Measurements from ENCODE around the gene TMC8. TPM values are rescaled to one million over a fixed set of nuclear protein-coding genes. Genes with fewer than 3 reads are reported as not detected.

Gene TMC8
- total and polyA plus RNA-seq, 2 donors (not counting 1 experiment from before 2014, with no cell fraction given), result 0.02 TPM; not detected in 1

DNA sequence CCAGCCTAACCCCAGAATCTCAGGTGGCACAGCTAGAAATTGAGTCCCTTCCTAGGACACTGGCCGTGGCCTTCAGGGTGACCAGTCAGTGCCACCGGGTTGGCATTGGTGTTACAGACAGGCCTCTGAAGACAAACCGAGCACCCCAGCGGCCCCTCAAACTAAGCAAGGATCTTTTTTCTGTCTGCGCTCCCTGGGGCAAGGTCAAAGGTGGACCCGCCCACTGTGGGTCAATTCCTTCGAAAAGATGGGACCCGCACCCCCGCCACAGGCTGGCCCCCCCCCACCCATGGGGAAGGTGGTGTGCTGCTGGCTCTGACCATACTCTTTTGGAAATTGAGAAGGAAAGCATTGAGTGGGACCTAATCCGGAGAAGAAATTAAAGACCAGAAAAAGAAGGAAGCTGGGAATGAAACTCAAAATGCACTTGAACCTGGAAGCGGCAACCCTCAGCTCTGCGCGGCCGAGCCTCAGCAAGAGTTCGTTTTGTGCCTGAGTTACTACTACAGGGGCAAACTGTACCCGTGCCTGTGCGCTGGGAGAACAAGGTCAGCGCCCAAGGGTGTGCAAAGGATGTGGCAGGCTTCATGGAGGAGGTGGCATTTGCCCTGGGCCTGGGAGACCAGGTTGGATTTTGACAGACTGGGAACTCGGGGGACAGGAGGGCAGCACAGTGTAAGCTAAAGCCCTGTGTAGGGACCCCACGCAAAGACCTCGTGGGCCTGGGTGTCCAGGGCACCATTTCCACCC lies 22.4 kb upstream of the TMC8 start:
- Histone ChIP-seq H3K9ac (ENCODE audit: insufficient read depth, low read length) (no peak overlapping the region), H2AFZ (ENCODE audit: low read length) (no peak overlapping the region), H3K4me1 (ENCODE audit: control insufficient read depth, extremely low read depth, insufficient read depth, low read length) (no peaks in the 10 kb centered on the region), H3K27ac (ENCODE audit: insufficient read depth, low read length) (no peak overlapping the region), H3K9me3 (ENCODE audit: control insufficient read depth, insufficient read depth, low read depth, low read length) (no peaks in the 10 kb centered on the region), H3K79me2 (ENCODE audit: control insufficient read depth, insufficient read depth, low read length) (no peaks in the 10 kb centered on the region), H3K4me3 (replicated peaks in 1 of 4; ENCODE audit: control extremely low read depth in 1 of 4, insufficient read depth in 1 of 4, low read depth in 3 of 4, low read length in 4 of 4) (no peak overlapping the region), H4K20me1 (ENCODE audit: control insufficient read depth, extremely low read depth, insufficient read depth, low read length) (no peaks in the 10 kb centered on the region), H3K36me3 (ENCODE audit: control insufficient read depth, insufficient read depth, low read length) (no peaks in the 10 kb centered on the region), H3K27me3 (ENCODE audit: control insufficient read depth, insufficient read depth, low read length) (no peaks in the 10 kb centered on the region), H3K4me2 (ENCODE audit: extremely low read depth, insufficient read depth, low read length) (no peak overlapping the region)
- DNase-seq (ENCODE audit: low read depth in 2 of 2), result no peak
- TF ChIP-seq EZH2 (IDR thresholded peaks at IDR 0.05; ENCODE audit: low read length, missing control alignments), result no peak
- TF ChIP-seq, protein P1, sequence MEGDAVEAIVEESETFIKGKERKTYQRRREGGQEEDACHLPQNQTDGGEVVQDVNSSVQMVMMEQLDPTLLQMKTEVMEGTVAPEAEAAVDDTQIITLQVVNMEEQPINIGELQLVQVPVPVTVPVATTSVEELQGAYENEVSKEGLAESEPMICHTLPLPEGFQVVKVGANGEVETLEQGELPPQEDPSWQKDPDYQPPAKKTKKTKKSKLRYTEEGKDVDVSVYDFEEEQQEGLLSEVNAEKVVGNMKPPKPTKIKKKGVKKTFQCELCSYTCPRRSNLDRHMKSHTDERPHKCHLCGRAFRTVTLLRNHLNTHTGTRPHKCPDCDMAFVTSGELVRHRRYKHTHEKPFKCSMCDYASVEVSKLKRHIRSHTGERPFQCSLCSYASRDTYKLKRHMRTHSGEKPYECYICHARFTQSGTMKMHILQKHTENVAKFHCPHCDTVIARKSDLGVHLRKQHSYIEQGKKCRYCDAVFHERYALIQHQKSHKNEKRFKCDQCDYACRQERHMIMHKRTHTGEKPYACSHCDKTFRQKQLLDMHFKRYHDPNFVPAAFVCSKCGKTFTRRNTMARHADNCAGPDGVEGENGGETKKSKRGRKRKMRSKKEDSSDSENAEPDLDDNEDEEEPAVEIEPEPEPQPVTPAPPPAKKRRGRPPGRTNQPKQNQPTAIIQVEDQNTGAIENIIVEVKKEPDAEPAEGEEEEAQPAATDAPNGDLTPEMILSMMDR (conservative IDR thresholded peaks at IDR 0.05 in 1 of 2, IDR thresholded peaks at IDR 0.05 in 1 of 2; ENCODE audit: low read depth in 1 of 2, low read length in 2 of 2), result no peak

DNA sequence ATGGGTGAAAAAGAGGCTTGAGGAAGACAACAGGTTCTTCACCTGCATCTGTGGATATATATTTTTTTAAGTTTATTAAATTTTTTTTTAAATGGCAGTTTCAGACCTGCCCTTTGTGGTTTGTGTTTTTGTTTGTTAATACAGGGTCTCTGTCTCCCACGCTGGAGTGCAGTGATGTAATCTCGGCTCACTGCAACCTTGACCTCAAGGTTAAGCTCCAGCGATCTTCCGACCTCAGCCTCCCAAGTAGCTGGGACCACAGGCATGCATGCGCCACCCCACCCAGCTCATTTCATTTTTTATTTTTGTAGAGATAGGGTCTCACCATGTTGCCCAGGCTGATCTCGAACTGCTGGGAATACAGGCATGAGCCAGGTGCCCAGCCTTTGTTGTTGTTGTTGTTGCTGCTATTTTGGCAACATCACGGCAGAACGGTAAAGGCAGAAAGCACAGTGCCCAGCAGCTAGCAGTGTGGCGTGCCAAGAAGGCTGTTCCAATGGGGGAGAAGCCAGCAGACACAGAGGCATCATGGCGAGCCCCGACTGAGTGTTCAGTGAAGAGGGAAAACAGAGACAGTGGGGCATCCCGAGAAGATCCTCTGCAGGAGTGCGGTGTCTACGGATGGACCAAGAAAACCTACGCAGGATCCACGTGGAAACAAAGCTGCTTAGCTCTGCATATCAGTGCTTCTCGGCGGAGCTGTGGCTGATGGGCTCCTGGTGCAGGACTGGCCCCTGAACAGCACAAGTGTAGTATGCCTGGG lies 21.7 kb upstream of the TMC8 start:
- Histone ChIP-seq H3K27ac (ENCODE audit: insufficient read depth, low read length) (no peak overlapping the region), H3K36me3 (ENCODE audit: control insufficient read depth, insufficient read depth, low read length) (no peaks in the 10 kb centered on the region), H3K4me3 (replicated peaks in 1 of 4; ENCODE audit: control extremely low read depth in 1 of 4, insufficient read depth in 1 of 4, low read depth in 3 of 4, low read length in 4 of 4) (no peak overlapping the region), H3K4me2 (ENCODE audit: extremely low read depth, insufficient read depth, low read length) (no peak overlapping the region), H3K9me3 (ENCODE audit: control insufficient read depth, insufficient read depth, low read depth, low read length) (no peaks in the 10 kb centered on the region), H3K27me3 (ENCODE audit: control insufficient read depth, insufficient read depth, low read length) (no peaks in the 10 kb centered on the region), H3K9ac (ENCODE audit: insufficient read depth, low read length) (no peak overlapping the region), H2AFZ (ENCODE audit: low read length) (no peak overlapping the region), H4K20me1 (ENCODE audit: control insufficient read depth, extremely low read depth, insufficient read depth, low read length) (no peaks in the 10 kb centered on the region), H3K79me2 (ENCODE audit: control insufficient read depth, insufficient read depth, low read length) (no peaks in the 10 kb centered on the region), H3K4me1 (ENCODE audit: control insufficient read depth, extremely low read depth, insufficient read depth, low read length) (no peaks in the 10 kb centered on the region)
- no peak for DNase-seq (ENCODE audit: low read depth in 2 of 2)
- TF ChIP-seq EZH2 (IDR thresholded peaks at IDR 0.05; ENCODE audit: low read length, missing control alignments), result no peak
- TF ChIP-seq, protein P1 (conservative IDR thresholded peaks at IDR 0.05 in 1 of 2, IDR thresholded peaks at IDR 0.05 in 1 of 2; ENCODE audit: low read depth in 1 of 2, low read length in 2 of 2), result no peak

DNA sequence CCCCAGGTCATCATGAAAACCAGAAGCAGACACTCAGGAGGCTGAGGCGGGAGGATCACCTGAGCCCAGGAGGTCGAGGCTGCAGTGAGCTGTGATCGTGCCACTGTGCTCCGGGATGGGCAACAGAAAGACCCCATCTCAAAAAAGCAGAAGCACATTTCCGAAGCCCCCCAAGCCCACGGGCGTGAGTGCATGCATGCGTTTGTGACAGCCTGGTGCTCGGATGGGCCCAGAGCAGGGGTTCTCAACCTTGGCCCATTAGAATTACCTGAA lies 21.1 kb upstream of the TMC8 start:
- no peaks in the 10 kb centered on the region for H4K20me1 ChIP-seq (ENCODE audit: control insufficient read depth, extremely low read depth, insufficient read depth, low read length)

More for the DNA sequence above, 21.1 kb upstream of the TMC8 start:
- Histone ChIP-seq H3K36me3 (ENCODE audit: control insufficient read depth, insufficient read depth, low read length) (no peaks in the 10 kb centered on the region), H3K27me3 (ENCODE audit: control insufficient read depth, insufficient read depth, low read length) (no peaks in the 10 kb centered on the region), H3K27ac (ENCODE audit: insufficient read depth, low read length) (no peak overlapping the region), H3K79me2 (ENCODE audit: control insufficient read depth, insufficient read depth, low read length) (no peaks in the 10 kb centered on the region), H3K4me1 (ENCODE audit: control insufficient read depth, extremely low read depth, insufficient read depth, low read length) (no peaks in the 10 kb centered on the region), H3K4me3 (replicated peaks in 1 of 4; ENCODE audit: control extremely low read depth in 1 of 4, insufficient read depth in 1 of 4, low read depth in 3 of 4, low read length in 4 of 4) (no peak overlapping the region), H3K9me3 (ENCODE audit: control insufficient read depth, insufficient read depth, low read depth, low read length) (no peaks in the 10 kb centered on the region), H2AFZ (ENCODE audit: low read length) (no peak overlapping the region), H3K9ac (ENCODE audit: insufficient read depth, low read length) (no peak overlapping the region), H3K4me2 (ENCODE audit: extremely low read depth, insufficient read depth, low read length) (no peak overlapping the region)
- no peak for DNase-seq (ENCODE audit: low read depth in 2 of 2)
- TF ChIP-seq EZH2 (IDR thresholded peaks at IDR 0.05; ENCODE audit: low read length, missing control alignments), result no peak
- TF ChIP-seq, protein P1 (conservative IDR thresholded peaks at IDR 0.05 in 1 of 2, IDR thresholded peaks at IDR 0.05 in 1 of 2; ENCODE audit: low read depth in 1 of 2, low read length in 2 of 2), result no peak

Measured in fibroblast of lung (primary cell).